Stimulated activated CD8-positive, alpha-beta memory T cell treated with anti-CD3 and anti-CD28 coated beads, Interleukin-2, amount 100 ng/mL, for 48 hours (primary cell): ENCODE results near the gene GNG4.

Experiments used
- DNase-seq, 2 donors: peaks; one replicate each; pipeline ENCODE4 v3.0.0-alpha.2; 2020; ENCODE audit warnings: low read depth in 2 of 2

The GNG4 gene

GRCh38 chr1:235533476-235534168, 116.0 kb downstream of the GNG4 start:
- no peak for DNase-seq

- no peak for DNase-seq
Observed at GRCh38 chr1:235532360-235532759, 117.2 kb downstream of the GNG4 start.

GRCh38 chr1:235527196-235527814, 122.3 kb downstream of the GNG4 start:
- DNase-seq: no peak

- no peak for DNase-seq
Observed at GRCh38 chr1:235525314-235525713, 124.3 kb downstream of the GNG4 start.

GRCh38 chr1:235516862-235517446, 132.6 kb downstream of the GNG4 start:
- DNase-seq: no peak

- DNase-seq: no peak
Observed at GRCh38 chr1:235515844-235516512, 133.6 kb downstream of the GNG4 start.

GRCh38 chr1:235513495-235514366, 135.9 kb downstream of the GNG4 start:
- no peak for DNase-seq

GRCh38 chr1:235511470-235512240, 137.9 kb downstream of the GNG4 start:
- DNase-seq: no peak

GRCh38 chr1:235510823-235511222, 138.8 kb downstream of the GNG4 start:
- no peak for DNase-seq

GRCh38 chr1:235507623-235508022, 142.0 kb downstream of the GNG4 start:
- DNase-seq: no peak

- peak; percentile 96 to 98 for DNase-seq
Observed at GRCh38 chr1:235504494-235505222, 144.9 kb downstream of the GNG4 start.

- no peak for DNase-seq
Observed at GRCh38 chr1:235504122-235504493, 145.5 kb downstream of the GNG4 start, which contains the start of gene B3GALNT2. Gene B3GALNT2, minus strand, starts transcription at chr1:235504452. Its CDS starts 200 bp downstream, at chr1:235504252.

GRCh38 chr1:235503403-235504121, 146.0 kb downstream of the GNG4 start:
- peak in 1 of 2 donors; percentile 17 for DNase-seq

- DNase-seq: no peak
Observed at GRCh38 chr1:235502601-235503402, 146.8 kb downstream of the GNG4 start.

GRCh38 chr1:235500971-235501540, 148.5 kb downstream of the GNG4 start:
- DNase-seq: no peak
